ENCODE measurements around the gene STBD1. TPM values are rescaled to one million over a fixed set of nuclear protein-coding genes. Genes with fewer than 3 reads are reported as not detected.
A peak's percentile ranks its signal among the peaks of the same experiment; 100 is the strongest.

Gene STBD1
- 2.4 TPM in 2 replicates for total RNA-seq
- long read RNA-seq, transcript STBD1-201 (2 exons, 3,420 nt), result major isoform, 48 of 50 reads
- long read RNA-seq, partial matches to known transcripts, result 0 of 50 reads
- long read RNA-seq, other reads (novel, unspliced or antisense), result 2 of 50 reads

GRCh38 chr4:76305971-76306881 lies at the start of gene STBD1:
Gene STBD1 (plus strand): TSS chr4:76306733. CDS start chr4:76306770, 37 bp downstream.
- Mint-ChIP-seq H3K4me1 (ENCODE audit: unreplicated experiment) (peaks cover 23% of the 10 kb centered on the region), H3K4me3 (ENCODE audit: unreplicated experiment) (peak within 1 kb of the TSS; percentile 87), H3K9me3 (ENCODE audit: unreplicated experiment) (no peaks in the 10 kb centered on the region), H3K27me3 (ENCODE audit: unreplicated experiment) (no peaks in the 10 kb centered on the region), H3K36me3 (ENCODE audit: unreplicated experiment) (peaks cover 11% of the 10 kb centered on the region), H3K27ac (ENCODE audit: unreplicated experiment) (peak within 1 kb of the TSS; percentile 89)
- peak; percentile 89 for DNase-seq (ENCODE audit: extremely low spot score, unreplicated experiment)
- TF ChIP-seq, protein P1, sequence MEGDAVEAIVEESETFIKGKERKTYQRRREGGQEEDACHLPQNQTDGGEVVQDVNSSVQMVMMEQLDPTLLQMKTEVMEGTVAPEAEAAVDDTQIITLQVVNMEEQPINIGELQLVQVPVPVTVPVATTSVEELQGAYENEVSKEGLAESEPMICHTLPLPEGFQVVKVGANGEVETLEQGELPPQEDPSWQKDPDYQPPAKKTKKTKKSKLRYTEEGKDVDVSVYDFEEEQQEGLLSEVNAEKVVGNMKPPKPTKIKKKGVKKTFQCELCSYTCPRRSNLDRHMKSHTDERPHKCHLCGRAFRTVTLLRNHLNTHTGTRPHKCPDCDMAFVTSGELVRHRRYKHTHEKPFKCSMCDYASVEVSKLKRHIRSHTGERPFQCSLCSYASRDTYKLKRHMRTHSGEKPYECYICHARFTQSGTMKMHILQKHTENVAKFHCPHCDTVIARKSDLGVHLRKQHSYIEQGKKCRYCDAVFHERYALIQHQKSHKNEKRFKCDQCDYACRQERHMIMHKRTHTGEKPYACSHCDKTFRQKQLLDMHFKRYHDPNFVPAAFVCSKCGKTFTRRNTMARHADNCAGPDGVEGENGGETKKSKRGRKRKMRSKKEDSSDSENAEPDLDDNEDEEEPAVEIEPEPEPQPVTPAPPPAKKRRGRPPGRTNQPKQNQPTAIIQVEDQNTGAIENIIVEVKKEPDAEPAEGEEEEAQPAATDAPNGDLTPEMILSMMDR (IDR thresholded peaks at IDR 0.05), result peak; percentile 6

DNA sequence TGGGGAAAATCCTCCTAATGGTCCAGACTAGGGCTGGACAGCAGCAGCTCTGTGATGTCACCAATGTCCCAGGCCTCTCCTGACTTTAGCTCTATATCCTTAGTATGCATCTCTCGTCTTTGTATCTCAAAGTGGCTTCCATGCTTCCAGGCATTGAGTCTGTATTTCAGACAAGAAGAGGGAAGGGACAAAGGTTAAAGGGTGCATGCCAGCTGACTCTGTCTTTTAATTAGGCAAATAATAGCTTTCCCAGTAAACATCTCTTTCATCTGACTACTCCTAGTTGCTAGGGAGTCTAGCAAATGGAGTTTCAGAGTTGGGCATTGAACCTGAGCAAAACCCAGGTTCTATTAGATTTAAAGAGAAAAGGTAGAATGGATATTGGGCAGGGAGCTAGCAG lies 49.6 kb upstream of the STBD1 start:
- TF ChIP-seq, protein P1 (IDR thresholded peaks at IDR 0.05), result no peak
- Mint-ChIP-seq H3K36me3 (ENCODE audit: unreplicated experiment) (peaks cover 4% of the 10 kb centered on the region), H3K27me3 (ENCODE audit: unreplicated experiment) (peaks cover 58% of the 10 kb centered on the region), H3K4me1 (ENCODE audit: unreplicated experiment) (peaks cover 1% of the 10 kb centered on the region), H3K9me3 (ENCODE audit: unreplicated experiment) (peaks cover 4% of the 10 kb centered on the region), H3K4me3 (ENCODE audit: unreplicated experiment) (no peak overlapping the region), H3K27ac (ENCODE audit: unreplicated experiment) (no peak overlapping the region)
- DNase-seq (ENCODE audit: extremely low spot score, unreplicated experiment), result no peak

- no peak overlapping the region for H3K4me3 Mint-ChIP-seq (ENCODE audit: unreplicated experiment)
- peaks cover 4% of the 10 kb centered on the region for H3K9me3 Mint-ChIP-seq (ENCODE audit: unreplicated experiment)
These were observed 48.7 kb upstream of the STBD1 start for GRCh38 chr4:76257824-76258223.

GRCh38 chr4:76260571-76260970 lies 46.0 kb upstream of the STBD1 start:
- H3K27ac Mint-ChIP-seq (ENCODE audit: unreplicated experiment), result no peak overlapping the region
- H3K27me3 Mint-ChIP-seq (ENCODE audit: unreplicated experiment), result peaks cover 38% of the 10 kb centered on the region
- H3K4me1 Mint-ChIP-seq (ENCODE audit: unreplicated experiment), result no peaks in the 10 kb centered on the region
- TF ChIP-seq, protein P1 (IDR thresholded peaks at IDR 0.05), result no peak
- no peak overlapping the region for H3K4me3 Mint-ChIP-seq (ENCODE audit: unreplicated experiment)
- H3K36me3 Mint-ChIP-seq (ENCODE audit: unreplicated experiment), result peaks cover 4% of the 10 kb centered on the region
- peaks cover 4% of the 10 kb centered on the region for H3K9me3 Mint-ChIP-seq (ENCODE audit: unreplicated experiment)
- no peak for DNase-seq (ENCODE audit: extremely low spot score, unreplicated experiment)

More at GRCh38 chr4:76257824-76258223, 48.7 kb upstream of the STBD1 start:
- no peak overlapping the region for H3K27ac Mint-ChIP-seq (ENCODE audit: unreplicated experiment)
- DNase-seq (ENCODE audit: extremely low spot score, unreplicated experiment), result no peak
- peaks cover 4% of the 10 kb centered on the region for H3K36me3 Mint-ChIP-seq (ENCODE audit: unreplicated experiment)
- H3K27me3 Mint-ChIP-seq (ENCODE audit: unreplicated experiment), result peaks cover 56% of the 10 kb centered on the region
- TF ChIP-seq, protein P1 (IDR thresholded peaks at IDR 0.05), result no peak
- H3K4me1 Mint-ChIP-seq (ENCODE audit: unreplicated experiment), result no peaks in the 10 kb centered on the region

DNA sequence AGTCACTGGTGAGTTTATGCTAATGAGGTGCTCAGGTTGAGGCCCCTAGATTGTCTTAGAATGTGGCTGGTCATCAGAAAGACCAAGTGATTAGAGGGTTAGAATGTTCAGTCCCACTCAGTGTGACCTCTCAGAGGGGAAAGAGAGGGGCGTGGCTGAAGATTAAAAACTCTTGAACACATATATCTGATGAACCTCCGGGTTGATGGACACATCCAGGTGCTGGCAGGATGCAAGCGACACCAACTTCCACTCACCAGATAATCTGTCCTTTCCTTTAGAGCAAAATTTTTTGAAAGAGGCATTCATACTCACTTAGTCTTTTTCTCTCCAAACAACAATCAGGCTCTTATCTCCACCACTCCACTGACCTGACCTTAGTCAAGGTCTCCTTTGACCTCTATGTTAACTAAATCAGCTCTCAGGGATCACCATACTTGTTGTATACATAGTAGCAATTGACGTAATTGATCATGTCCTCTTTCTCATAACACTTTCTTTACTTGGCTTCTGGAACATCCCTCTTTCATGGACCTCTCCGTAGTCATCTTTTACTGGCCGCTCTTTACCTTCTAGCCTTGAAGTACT lies 40.8 kb upstream of the STBD1 start:
- no peak overlapping the region for H3K27ac Mint-ChIP-seq (ENCODE audit: unreplicated experiment)
- peaks cover 28% of the 10 kb centered on the region for H3K27me3 Mint-ChIP-seq (ENCODE audit: unreplicated experiment)
- TF ChIP-seq, protein P1 (IDR thresholded peaks at IDR 0.05), result no peak
- H3K36me3 Mint-ChIP-seq (ENCODE audit: unreplicated experiment), result peaks cover under 1% of the 10 kb centered on the region
- H3K4me3 Mint-ChIP-seq (ENCODE audit: unreplicated experiment), result no peak overlapping the region
- no peak for DNase-seq (ENCODE audit: extremely low spot score, unreplicated experiment)
- no peaks in the 10 kb centered on the region for H3K4me1 Mint-ChIP-seq (ENCODE audit: unreplicated experiment)
- no peaks in the 10 kb centered on the region for H3K9me3 Mint-ChIP-seq (ENCODE audit: unreplicated experiment)

All from osteocyte (in vitro differentiated cells).